HG02852 (cell line): ENCODE data around the gene TSPAN11.

Experiments
- ATAC-seq: cut with Tn5 transposase; IDR thresholded peaks from one replicate; pipeline ENCODE4 v1.9.1; 2021; ENCODE audit warnings: mild to moderate bottlenecking, moderate library complexity; ENCODE audit not compliant: unreplicated experiment

TSPAN11 gene

DNA sequence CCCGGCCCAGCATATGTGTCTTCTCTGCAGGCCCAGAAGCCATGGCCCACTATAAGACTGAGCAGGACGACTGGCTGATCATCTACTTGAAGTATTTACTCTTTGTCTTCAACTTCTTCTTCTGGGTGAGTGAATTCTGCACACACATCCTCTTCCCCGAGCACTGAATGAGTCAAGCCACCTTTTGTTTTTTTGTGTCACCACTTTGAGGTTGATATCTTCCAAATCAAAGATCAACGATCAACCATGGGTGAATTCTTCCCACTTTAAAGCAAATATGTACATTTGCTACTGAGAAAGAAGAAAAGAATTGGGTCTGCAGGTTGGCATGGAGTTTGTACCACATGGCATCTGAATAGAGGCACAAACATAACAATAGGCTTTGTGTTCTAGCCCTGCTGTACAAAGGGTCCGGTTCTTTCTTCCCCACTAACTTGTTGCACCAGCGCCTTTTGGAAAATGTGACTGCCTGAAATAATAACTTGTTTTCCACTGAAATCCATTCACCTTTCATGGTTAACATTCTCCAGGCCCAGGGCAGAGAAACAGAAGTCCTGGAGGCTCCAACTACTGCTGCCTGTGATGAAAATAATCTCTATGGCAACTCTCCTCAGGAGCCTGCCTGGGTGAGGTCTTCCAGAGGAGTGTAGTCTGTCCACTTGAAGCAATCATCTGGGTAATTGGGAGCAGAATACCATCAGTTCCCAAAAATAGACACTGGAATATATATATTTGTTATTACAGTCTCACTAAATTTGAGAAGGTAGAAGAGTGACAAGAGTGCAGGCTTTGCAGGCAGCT is 27.6 kb downstream of the TSPAN11 start:
- no peak for ATAC-seq

DNA sequence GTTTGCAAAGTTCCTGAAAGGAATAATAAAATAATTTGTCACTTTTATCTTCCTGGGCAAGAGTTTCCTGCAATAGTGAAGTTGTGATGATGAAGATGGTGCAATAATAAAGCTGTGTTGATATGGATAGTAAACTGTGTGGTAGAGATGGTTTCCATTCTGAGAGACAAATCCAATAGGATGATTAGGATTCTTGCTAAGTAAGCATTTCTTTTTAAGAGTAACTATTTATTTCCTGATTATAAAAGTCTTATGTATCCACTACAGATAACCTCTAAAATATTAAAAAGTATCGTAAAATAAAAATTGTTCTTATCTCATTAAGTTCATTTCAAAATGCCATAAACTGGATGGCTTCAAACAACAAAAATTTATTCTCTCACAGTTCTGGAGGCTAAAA is 28.7 kb downstream of the TSPAN11 start:
- no peak for ATAC-seq

DNA sequence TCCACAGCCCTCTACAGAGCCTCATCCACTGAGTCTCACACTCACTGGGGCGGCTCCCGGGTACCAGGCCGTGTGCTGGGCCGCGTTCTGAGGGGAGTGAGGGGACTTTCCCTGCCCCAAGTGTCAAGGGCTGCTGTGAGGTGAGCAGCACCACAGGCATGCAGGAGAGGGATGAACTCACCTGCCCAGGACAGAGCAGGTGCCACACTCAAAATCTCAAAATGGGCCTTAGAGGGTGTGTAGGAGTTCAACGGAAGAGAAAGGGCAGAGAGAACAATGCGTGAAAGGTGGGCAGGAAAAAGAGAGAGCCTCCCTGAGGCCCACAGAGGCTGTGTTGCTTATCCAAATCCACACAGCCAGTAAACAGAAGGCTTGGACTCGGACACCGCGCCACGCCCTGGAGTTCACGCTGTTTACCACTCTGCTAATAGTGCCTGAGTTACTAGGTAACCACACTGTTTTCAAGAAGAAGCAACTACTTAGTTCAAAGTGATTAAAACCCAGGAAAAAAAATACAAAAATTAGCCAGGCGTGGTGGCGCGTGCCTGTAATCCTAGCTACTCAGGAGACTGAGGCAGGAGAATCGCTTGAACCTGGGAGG is 32.7 kb downstream of the TSPAN11 start:
- ATAC-seq, result no peak

DNA sequence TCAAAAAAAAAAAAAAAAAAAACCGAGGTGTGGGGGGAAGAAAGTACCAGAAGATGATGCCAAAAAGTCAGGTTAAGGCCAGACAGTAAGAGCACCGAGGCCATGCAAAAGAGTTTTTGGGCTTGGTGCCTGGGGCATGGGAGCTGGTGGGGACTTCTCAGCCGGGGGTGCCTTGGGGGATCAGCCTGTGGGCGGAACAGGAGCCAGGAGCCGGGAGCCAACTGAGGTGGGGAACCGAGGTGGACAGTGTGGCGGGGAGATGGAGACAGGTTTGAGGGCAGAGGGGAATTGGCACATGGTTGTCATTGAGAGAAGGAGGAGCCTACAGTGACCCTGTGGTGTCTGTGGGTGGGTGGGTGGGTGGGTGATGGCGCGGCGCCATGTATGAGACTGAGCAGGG is 33.2 kb downstream of the TSPAN11 start:
- ATAC-seq, result no peak

DNA sequence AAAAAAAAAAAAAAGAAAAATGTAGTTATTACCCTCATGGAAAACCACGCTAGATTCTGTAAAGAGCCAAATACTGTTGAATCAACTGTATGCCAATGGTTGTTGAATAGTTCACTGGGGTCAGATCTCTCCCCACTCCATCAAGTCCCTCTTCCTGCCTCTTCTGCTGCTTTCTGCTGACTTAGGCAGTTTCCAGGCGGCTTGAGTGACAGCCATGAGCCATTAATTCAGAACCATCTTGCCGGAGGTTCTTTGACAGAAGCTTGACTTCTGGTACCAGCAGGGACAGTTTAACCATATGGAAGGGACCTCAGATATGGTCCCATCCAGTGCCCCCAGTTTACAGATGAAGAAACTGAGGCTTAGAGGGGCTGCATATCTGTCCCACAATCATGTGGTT is 34.5 kb downstream of the TSPAN11 start:
- ATAC-seq, result no peak

DNA sequence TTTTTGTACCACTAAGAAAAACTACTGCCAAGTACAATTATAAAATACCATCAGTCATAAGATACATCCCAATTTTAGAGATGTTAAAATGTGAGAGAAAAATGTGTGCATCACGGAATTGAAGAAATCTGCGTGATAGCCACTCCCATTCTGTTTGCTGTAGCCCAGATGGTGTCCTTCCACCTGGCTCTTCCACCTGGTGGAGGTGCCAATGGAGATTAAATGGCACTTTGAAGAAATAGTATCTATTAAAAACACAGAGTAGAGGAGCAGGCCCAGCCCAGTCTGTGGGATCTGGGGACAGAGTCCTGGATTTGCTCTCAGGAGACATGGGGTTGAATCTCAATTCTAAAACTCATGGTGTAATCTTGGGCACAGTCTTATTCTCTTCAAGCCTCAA is 35.5 kb downstream of the TSPAN11 start:
- ATAC-seq, result no peak

DNA sequence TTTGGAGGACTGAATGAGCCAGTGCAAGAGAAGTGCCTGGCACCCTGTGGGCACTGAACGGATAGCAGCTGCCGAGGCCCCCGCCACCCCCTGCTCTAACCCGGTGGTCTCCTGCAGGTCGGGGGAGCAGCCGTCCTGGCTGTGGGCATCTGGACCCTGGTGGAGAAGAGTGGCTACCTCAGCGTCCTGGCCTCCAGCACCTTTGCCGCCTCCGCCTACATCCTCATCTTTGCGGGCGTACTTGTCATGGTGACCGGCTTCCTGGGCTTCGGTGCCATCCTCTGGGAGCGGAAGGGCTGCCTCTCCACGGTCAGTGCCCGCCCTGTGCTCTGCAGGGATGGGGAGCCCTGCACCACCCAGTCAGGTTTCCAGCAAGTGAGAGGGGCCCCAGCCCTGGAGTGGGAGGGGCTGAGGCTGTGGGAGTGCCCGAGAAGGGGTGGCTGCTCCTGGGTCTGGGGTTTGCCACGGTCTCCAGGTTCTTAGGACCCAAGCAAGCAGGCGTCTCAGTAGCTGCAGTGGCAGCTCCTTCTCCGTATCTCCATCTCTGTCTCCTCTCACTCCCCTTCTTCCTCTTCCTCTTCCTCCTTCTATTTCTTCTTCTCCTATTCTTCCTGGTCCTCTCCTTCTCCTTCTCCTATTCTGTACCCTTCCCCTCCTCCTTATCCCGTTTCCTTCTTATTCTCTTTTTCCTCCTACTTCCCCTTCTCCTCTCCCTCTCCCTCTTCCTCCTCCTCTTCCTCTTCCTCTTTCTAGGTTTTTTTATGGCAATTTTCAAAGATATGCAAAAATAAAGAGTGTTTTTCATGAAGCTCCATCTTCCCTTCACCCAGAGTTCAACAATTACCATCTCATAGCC is 37.4 kb downstream of the TSPAN11 start:
- ATAC-seq, result no peak

DNA sequence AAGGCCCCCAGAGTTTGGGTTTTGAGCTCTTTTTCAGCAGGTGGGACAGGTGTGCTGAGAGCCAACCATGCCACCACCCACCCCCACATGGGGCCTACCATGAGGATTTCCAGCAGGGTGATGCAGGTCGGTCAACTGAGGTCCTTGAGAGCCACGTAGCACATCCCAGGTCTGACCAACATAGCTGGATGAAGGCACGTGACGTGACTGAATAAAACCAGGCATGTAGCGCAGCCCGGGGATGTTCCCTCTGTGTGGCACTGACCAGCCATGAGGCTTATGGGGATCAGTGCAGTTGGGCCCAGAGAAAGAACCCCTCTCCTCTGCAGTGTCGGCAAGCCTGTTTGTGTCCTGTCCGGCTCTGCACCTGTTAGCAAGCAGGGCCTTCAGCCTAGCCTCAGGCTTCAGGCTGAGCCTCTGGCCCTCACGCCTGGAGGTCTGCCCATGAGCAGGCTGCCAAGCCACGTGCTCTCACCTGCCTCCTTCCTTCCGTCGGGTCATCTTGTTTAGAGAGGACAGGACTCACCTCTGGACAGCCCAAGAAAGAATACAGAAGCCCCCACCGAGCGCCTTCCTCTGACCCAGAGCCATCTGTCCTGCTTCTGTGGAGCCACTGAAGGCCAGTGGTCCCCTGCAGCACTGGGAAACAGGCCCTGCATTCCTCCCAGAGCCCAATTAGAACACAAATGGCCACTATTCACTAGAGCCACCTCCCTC is 38.5 kb downstream of the TSPAN11 start:
- no peak for ATAC-seq

DNA sequence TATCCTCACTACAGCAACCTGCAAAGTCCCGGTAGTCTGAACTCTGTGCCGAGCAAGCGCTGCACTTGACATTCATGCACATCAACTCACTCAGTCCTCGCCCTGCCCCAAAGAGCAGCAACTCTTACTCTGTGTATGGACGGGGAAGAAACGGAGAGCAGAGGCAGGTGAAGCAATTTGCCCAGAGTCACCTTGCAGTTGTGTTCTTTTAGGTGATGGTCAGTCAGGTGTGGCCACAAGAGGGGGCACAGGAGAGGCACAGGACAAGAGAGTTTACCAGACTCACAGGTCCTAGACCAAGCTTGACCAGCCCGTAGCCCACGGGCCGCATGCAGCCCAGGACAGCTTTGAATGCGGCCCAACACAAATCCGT is 39.1 kb downstream of the TSPAN11 start:
- ATAC-seq, result no peak

DNA sequence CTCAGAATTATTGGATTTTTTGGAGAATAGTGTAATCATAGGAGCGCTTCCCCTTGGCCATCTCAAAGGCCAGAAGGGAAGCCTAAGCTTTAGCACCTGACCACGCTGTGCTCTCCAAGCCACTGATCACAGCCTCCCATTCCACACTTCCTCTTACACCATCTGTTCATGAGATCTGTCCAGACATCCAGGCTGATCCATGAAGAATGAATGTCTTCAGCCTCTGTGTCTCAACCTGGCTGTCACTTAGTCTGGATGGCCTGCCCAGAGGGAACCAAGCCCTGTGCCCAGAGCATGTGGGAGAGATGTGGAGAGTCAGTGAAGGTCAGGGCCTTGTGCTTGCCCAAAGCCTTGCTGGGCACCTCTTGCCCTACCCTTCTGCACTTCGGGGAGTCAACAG is 40.5 kb downstream of the TSPAN11 start:
- no peak for ATAC-seq

DNA sequence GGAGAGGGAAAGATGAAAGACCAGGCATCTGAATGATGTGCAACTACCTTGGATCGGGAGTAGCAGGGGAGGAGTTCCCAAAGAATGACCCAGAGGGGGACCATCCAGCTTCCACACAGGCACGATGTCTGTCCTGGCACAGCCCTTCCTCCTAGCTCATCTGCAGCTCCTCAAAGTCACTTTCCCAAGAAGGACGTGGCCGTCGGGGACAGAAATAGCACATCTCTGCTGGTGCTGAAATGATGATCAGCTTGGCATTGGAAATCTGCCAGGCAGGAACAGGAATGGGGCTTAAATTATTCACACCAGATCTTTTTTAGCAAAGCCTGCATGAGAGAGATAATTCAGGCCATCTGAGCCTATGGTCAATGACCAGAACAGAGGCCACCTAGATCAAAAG is 41.7 kb downstream of the TSPAN11 start:
- ATAC-seq, result no peak

DNA sequence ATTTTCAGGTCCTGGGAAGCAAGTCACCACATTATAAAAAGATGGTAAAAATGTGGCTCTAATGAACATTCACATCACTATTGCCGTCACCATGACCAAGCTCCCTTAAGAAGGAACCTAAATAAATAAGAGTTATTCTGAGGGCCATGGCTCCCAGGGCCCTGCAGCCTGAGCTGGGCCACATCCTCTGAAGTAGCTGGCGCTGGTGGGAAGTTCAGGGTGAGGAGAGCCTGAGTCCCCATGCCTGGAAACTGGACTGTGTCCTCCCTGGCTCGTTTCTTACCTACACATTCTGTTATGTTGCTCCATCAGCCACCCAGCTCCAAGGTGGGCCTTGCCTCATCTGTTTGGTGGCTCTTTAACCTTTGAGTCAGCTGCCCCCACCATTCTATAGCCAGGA is 42.5 kb downstream of the TSPAN11 start:
- ATAC-seq, result no peak

DNA sequence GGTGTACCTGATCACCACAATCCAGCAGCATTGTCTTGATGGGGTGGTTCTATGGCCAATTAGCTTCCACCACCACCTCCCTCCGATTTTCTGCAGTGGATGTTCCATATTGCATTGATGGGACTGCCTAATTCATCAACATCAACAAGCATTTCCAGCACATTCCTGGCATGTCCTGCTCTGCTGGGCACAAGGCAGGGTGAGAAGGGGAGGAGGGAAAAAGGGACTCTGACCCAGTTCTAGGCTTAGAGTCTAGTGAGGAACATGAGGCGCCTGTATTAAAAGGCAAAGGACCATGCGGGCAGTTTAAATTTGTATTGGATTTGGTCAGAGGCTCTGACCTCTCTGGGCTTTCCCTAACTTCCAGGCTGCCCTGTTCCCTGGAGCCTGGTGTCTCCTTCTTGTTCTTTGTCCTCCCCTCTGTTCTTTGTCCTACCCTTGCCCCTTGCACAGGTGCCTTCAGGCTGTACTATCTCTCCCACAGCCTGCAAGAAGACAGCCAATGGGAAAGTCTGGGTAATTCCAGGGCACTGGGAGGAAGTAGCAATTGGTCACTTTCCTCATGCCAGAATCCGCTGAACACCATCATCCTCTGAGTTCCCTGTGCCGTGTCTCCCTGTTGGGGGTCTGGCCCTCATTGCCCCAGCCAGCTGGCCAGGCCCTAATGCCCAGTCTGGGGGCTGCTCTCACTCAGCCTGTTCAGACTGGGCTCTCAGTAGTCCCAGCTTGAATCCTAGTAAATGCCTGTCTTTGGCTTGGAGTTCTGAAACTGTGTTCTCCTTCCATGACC is 43.3 kb downstream of the TSPAN11 start:
- ATAC-seq, result no peak

DNA sequence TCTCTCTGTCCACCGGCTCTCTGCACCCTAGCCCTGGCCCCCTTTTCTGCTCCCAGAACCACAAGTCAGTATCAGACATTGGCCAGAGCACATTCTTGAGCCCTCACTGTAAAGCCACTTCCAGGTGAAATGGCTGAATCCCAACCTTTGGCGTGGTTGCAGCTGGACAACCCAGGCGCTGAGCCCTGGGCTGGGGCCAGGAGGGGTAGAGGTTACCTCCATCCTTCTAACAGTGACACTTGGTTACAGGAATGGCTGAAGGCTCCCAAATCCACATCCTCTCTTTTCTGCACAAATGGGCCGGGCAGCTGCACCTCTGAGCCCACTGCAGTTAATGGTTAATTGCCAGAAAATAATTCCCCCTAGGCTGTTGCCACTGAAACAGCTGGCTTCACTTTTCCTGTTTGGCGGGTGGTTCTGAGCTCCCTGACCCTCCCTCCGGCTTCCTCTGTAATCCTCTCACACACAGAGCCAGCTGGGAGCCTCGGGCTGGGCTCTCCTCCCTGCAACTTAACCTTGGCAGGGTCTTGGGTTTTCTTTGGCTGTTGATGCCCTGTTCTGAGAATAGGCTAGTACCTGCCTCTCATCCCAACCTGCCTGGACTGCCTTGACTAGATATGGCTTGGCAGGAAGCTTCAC is 44.1 kb downstream of the TSPAN11 start:
- no peak for ATAC-seq

DNA sequence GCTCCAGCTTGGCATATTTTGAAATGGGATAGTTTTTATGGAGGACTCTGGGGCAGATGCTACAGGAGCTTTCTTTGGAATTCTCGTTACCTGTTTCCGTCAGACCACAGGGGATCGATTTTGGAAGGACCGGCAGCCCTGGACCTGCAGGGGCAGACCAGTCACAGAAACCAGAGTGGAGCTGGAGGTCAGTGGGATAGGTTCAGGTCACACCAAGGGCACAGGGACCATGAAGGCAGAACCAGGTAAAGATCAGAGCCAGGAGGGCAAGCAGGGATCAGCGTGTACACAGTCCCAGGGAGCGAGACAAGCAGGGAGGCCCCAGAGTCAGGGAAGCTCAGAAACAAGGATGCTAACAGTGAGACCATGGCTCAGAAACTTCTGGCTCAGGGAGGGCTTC is 45.5 kb downstream of the TSPAN11 start:
- ATAC-seq, result no peak

DNA sequence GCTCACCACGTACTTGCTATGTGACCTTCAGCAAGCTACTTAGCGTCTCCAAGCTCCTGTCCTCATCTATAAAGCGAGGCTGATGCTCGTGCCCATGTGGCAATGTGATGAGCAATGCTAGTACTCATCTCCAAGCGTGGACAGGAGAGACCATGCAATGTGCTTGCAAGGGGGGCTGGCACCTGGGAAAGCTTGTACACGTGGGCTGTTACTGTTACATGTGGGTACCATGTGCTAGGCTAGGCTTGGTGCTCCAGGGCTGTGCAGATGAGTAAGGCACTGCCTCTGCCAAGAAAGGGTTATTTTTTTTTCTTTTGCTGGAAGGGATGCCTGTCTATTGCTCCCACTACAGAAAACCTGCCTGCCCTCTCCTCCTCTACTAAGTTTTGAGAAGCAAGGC is 46.6 kb downstream of the TSPAN11 start:
- no peak for ATAC-seq

DNA sequence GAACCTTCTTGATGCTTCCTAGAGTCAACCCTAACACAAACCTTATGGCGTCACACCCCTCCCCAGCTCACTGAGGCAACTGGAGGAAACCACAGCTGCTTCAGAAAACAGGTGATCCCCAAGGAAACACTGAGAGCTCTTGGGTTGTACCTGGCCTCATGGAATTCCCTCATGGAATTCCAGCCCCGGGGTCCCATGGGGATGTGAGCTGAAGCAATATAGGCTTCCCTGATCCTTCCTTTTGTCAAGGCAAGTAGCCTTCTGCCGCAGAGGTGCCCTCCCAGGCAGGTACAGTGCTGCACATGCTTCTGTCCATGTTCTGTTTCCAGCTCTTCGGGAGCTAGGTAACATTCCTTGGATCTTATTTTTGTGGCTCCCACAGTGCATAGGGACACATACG is 47.3 kb downstream of the TSPAN11 start:
- ATAC-seq, result no peak

DNA sequence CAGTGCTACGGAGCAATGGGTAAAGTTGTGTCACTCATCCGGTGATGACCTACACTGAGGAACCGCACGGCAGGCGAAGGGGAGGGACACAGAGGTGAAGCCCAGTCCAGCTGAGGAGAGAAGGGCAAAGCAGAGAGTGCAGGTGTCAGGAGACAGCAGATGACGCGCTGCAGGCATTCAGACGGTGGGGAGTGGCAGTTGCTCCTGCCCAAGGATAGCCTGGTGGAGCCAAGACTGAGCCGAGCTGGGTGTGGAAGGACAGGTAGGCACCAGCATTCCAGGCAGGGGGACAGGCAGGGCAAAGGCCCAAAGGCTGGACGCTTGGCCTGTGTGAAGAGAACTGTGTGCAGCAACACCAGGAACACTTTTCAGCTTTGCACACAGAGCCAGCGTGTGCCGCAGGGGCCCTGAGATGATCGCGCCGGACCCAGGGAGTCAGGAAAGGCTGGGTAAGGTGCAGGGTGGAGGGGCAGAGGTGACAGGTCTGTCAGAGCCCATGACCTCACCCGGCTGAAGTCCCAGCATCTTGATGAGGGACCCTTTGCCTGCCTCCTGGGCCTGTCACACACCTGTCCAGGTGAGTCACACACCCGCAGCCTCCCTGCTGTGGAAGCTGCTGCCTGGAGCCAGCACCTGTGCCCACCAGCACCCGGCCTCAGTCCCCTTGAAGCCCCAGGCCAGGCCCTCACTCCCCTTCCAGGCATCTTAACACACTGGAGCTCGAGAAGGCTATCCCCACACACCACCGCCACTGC is 48.4 kb downstream of the TSPAN11 start:
- no peak for ATAC-seq

DNA sequence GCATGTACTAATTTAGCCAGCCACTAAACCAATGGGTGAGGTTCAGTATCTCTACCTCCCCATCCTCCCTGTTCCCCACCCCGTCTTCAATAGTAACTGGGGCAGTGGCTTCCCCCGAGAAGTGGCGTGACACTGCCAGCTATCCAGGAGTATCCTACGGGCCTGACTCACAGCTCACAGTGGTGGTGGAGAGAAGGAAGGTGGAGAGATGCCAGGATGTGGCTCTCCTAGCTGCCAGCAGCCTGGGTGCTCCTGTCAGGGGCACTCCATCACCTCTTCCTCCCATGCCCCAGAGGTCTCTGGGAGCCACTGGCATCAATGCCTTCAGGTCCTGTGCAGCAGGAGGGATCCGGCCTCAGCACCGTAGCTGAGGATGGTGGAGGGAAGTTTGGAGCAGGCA is 49.0 kb downstream of the TSPAN11 start:
- ATAC-seq, result no peak
